Endothelial cell (in vitro differentiated cells): Measurements from ENCODE around the gene MBLAC2. TPM values are rescaled to one million over a fixed set of nuclear protein-coding genes. Genes with fewer than 3 reads are reported as not detected.

Experiments used
- DNase-seq: peaks from one replicate; pipeline ENCODE4 v3.0.0; 2021; ENCODE audit warnings: low spot score
- H3K27ac Mint-ChIP-seq: one replicate; pipeline ENCODE4 v1.8.0; 2021; ENCODE audit warnings: mixed read lengths, inconsistent platforms; ENCODE audit not compliant: unreplicated experiment
- H3K27me3 Mint-ChIP-seq: one replicate; pipeline ENCODE4 v1.8.0; 2021; ENCODE audit warnings: mild to moderate bottlenecking, moderate library complexity, mixed read lengths, inconsistent platforms; ENCODE audit not compliant: unreplicated experiment
- H3K36me3 Mint-ChIP-seq: one replicate; pipeline ENCODE4 v1.8.0; 2021; ENCODE audit warnings: mild to moderate bottlenecking, low read depth, mixed read lengths, inconsistent platforms; ENCODE audit not compliant: unreplicated experiment
- H3K4me1 Mint-ChIP-seq: one replicate; pipeline ENCODE4 v1.8.0; 2021; ENCODE audit warnings: mild to moderate bottlenecking, mixed read lengths, inconsistent platforms; ENCODE audit not compliant: unreplicated experiment
- H3K4me3 Mint-ChIP-seq: one replicate; pipeline ENCODE4 v1.8.0; 2021; ENCODE audit warnings: mild to moderate bottlenecking, mixed read lengths, inconsistent platforms; ENCODE audit not compliant: unreplicated experiment
- H3K9me3 Mint-ChIP-seq: one replicate; pipeline ENCODE4 v1.8.0; 2021; ENCODE audit warnings: mixed read lengths, inconsistent platforms; ENCODE audit not compliant: unreplicated experiment
- long read RNA-seq: library from polyadenylated mRNA; unstranded; transcript quantifications from one replicate; pipeline ENCODE4 v2.0.0, GENCODE V29; 2020; ENCODE audit not compliant: unreplicated experiment
- total RNA-seq: library from RNA; stranded (reverse); fragmentation: NEBNext Ultra II Directional; extraction: Animal tissue kit (Norgen Biotek cat#: 25700); gene quantifications from one replicate; pipeline ENCODE4 v1.2.1, GENCODE V29; 2021; ENCODE audit not compliant: unreplicated experiment
- TF ChIP-seq, protein P1 (sequence below): fragments of 200-600 bp; sonication (generic); IDR thresholded peaks from one replicate; pipeline ENCODE4 v1.5.0; 2021; ENCODE audit warnings: antibody characterized with exemption; ENCODE audit not compliant: unreplicated experiment

MBLAC2 gene
- 3.8 TPM for total RNA-seq
- long read RNA-seq, result 0 reads

DNA sequence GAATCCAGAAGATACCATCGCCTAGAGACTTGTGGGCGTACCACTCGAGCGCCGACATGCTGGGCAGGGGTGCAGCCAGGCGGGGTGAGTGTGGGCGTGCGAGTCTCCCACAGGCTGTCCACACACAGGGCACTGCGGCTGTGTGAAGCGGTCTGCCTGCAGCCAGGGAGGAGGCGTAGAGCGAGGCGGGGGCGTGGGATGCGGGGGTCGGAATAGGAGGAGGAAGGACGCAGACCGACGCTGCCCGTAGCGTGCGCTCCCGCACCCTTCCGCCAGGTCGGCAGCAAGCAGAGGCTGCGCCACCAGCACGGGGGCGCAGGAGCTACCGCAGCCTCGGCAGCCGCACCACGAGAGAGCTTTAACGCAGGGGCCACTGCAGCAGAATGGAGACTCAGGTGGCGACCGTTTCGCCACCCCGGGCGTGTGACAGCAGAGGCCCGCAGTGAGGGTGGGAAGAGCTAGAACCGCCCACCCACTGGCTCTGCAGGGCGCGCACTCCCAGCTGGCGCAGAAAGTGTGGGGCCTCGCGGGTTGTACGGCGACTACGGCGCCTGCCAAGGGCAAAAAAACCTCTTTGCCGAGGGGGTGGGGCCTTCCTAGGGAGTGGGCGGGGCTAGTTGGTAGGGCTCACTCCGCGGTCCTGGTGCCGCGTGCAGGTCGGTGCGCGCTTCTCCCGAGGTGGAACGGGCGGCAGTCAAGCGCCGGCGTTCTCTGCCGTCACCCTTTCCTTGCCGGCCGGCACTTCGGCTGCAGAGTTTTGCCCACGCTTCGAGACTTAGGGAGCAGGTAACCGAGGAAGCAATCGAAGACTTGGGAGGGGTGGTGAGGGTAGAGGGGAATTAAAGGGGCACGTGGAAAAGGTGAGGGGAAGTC is at the start of gene MBLAC2, which contains the start of gene POLR3G:
MBLAC2 (minus strand) TSS at position 537 of the 873 bp plus-strand sequence; CDS start at position 58, 479 bp downstream.
POLR3G (plus strand) TSS at position 630 of the 873 bp plus-strand sequence. CDS start 10,704 bp downstream, outside the sequence.
- H3K4me3 Mint-ChIP-seq, result peak within 1 kb of the TSS; percentile 97
- peaks cover 7% of the 10 kb centered on the region for H3K27me3 Mint-ChIP-seq
- no peak within 1 kb of the TSS for H3K27ac Mint-ChIP-seq
- TF ChIP-seq, protein P1, sequence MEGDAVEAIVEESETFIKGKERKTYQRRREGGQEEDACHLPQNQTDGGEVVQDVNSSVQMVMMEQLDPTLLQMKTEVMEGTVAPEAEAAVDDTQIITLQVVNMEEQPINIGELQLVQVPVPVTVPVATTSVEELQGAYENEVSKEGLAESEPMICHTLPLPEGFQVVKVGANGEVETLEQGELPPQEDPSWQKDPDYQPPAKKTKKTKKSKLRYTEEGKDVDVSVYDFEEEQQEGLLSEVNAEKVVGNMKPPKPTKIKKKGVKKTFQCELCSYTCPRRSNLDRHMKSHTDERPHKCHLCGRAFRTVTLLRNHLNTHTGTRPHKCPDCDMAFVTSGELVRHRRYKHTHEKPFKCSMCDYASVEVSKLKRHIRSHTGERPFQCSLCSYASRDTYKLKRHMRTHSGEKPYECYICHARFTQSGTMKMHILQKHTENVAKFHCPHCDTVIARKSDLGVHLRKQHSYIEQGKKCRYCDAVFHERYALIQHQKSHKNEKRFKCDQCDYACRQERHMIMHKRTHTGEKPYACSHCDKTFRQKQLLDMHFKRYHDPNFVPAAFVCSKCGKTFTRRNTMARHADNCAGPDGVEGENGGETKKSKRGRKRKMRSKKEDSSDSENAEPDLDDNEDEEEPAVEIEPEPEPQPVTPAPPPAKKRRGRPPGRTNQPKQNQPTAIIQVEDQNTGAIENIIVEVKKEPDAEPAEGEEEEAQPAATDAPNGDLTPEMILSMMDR, result peak; percentile 61
- peak; percentile 93 for DNase-seq
- no peaks in the 10 kb centered on the region for H3K9me3 Mint-ChIP-seq
- H3K4me1 Mint-ChIP-seq, result peaks cover 25% of the 10 kb centered on the region
- peaks cover 3% of the 10 kb centered on the region for H3K36me3 Mint-ChIP-seq

DNA sequence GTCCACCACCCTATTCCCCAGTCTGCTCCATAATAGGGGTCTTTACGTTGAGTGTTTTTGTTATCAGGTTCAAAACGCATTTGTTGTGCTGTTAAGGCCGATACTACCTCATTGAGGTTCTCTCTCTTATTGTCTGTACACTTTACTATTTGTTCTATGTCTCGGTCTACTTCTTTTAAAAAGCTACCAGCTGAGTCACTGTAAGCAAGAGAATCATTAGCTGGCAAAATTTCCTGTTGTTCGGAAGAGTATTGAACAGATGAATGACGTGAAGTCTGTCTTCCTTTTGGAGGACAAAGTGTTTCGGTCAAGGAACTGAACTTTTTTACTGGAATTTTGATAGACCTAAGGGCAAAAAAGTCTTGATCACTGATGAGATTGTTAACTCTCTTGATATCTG is 44.5 kb upstream of the MBLAC2 start:
- TF ChIP-seq, protein P1, result no peak
- Mint-ChIP-seq H3K27ac (no peak overlapping the region), H3K4me1 (peaks cover 3% of the 10 kb centered on the region), H3K4me3 (no peak overlapping the region), H3K9me3 (no peaks in the 10 kb centered on the region), H3K27me3 (peaks cover 4% of the 10 kb centered on the region), H3K36me3 (peaks cover 10% of the 10 kb centered on the region)
- DNase-seq, result no peak

DNA sequence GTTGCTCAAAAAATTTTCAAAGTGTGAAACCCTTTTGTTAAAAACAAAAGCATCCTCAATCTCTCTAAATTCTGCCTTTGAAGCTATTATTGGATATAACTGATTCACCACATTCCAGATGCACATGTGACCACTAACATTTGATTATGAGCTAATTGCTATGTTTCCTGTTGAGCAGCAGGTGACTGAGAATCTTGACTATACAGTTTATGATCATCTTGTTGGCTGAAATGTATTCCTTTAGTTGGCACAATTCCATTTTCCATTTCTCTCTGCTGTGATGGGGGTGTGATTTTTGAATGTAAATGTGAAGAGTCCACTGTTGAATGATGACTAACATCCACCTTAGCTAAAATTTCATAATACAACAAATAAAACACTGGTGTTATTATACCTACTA is 44.1 kb upstream of the MBLAC2 start:
- H3K4me3 Mint-ChIP-seq, result no peak overlapping the region
- H3K9me3 Mint-ChIP-seq, result no peaks in the 10 kb centered on the region
- H3K27ac Mint-ChIP-seq, result no peak overlapping the region
- H3K36me3 Mint-ChIP-seq, result peaks cover 10% of the 10 kb centered on the region
- TF ChIP-seq, protein P1, result no peak
- peaks cover 4% of the 10 kb centered on the region for H3K27me3 Mint-ChIP-seq
- no peak for DNase-seq
- peaks cover 3% of the 10 kb centered on the region for H3K4me1 Mint-ChIP-seq

DNA sequence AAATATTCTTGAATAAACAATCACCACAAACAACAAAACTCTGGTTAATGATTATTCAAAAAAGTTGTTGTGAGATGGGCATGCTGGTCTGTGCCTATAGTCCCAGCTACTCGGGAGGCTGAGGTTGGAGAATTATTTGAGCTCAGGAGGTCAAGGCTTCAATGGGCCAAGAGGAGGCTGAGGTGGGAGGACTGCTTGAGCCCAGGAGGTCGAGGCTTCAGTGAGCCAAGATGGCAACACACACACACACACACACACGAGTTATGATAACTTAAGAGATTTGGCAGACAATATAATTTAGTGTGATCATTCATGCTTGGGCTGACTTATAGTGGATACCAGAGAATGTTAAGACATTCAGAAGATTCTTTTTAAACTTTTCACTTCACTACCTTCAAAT is 39.9 kb upstream of the MBLAC2 start:
- H3K9me3 Mint-ChIP-seq, result no peaks in the 10 kb centered on the region
- no peak overlapping the region for H3K4me3 Mint-ChIP-seq
- peaks cover 1% of the 10 kb centered on the region for H3K27me3 Mint-ChIP-seq
- H3K27ac Mint-ChIP-seq, result no peak overlapping the region
- DNase-seq, result no peak
- TF ChIP-seq, protein P1, result no peak
- no peaks in the 10 kb centered on the region for H3K36me3 Mint-ChIP-seq
- peaks cover 6% of the 10 kb centered on the region for H3K4me1 Mint-ChIP-seq

DNA sequence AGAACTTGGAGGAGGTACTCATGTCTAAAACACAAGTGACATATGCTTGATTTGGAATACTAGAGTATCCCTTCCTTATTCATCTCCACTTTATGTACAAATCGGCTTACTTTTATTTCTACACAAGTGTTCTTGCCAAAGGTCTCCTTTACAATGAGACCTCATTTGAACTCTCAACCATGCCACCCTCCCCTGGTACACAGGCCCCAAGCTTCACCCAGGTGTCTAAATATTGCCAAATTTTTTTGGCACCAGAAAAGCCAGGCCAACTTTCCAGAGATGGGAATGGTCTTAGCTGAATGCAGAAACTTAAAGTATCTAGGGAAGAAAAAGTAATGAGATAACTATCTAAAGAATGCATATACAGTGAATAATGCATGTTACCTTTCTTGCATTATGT is 35.9 kb upstream of the MBLAC2 start:
- no peak for DNase-seq
- Mint-ChIP-seq H3K27ac (no peak overlapping the region), H3K4me3 (no peak overlapping the region), H3K9me3 (no peaks in the 10 kb centered on the region), H3K36me3 (no peaks in the 10 kb centered on the region), H3K4me1 (peaks cover 18% of the 10 kb centered on the region), H3K27me3 (peaks cover 3% of the 10 kb centered on the region)
- TF ChIP-seq, protein P1, result no peak
